Erythroblast (primary cell): ENCODE results near the gene NXT1.

Experiments
- GATA1 ChIP-seq: IDR thresholded peaks from 2 replicates; pipeline ENCODE4 v1.6.1; 2011; ENCODE audit warnings: low read depth, mild to moderate bottlenecking, control low read depth, low read length, moderate library complexity
- POLR2A ChIP-seq: IDR thresholded peaks from 2 replicates; pipeline ENCODE4 v1.6.1; 2011; ENCODE audit warnings: mild to moderate bottlenecking, low read length

GRCh38 chr20:23368316-23369071 lies 17.9 kb downstream of the NXT1 start:
- no peak for TF ChIP-seq POLR2A
- TF ChIP-seq GATA1: no peak
